Testis (tissue), 2 donors: ENCODE results near the gene EDAR.

Experiments used
- POLR2A ChIP-seq: fragments of 450-650 bp; IDR thresholded peaks from one replicate; pipeline ENCODE4 v1.6.1; 2017; ENCODE audit warnings: antibody characterized with exemption, mild to moderate bottlenecking, moderate library complexity
- TF ChIP-seq, protein P1 (sequence below), 3 experiments: fragments of 450-650 bp in 2 of 3; fragments of 200-600 bp in 1 of 3; sonication (generic) in 1 of 3; IDR thresholded peaks; one replicate each; pipeline ENCODE4 v1.5.1; 2016 to 2019; ENCODE audit warnings: antibody characterized with exemption in 3 of 3, mild to moderate bottlenecking in 2 of 3, moderate library complexity in 1 of 3

DNA sequence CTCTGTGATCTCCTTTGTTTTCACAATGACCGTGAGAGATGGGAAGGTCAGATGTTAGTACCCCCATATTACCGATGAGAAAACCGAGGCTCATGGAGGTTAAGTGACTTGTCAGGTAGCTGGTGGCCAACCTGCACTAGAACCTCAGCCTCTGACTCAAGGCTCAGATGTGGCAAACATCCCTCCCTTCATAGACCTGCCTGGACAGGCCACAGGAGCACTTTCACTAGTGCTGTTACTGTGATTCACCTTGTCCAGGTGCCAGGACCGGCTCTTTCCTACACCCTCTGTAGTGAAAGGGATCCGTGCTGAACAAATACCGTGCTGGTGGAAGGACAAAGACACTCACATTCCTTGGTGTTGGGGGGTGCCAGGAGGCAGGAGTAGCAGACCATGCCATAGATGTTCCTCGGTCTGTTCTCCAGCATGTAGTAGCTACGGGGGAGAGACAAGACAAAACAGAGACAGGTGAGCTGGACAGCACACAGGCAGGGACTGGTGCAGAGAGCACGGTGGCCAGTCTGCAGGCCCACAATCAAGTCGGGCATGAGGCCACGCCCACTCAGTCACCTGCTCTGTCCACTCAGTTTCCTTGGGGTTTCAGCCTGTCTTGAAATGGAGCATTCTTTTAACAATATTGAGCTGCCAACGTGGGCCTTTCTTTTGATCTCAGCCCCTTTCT lies 65.9 kb downstream of the EDAR start:
- TF ChIP-seq, protein P1, sequence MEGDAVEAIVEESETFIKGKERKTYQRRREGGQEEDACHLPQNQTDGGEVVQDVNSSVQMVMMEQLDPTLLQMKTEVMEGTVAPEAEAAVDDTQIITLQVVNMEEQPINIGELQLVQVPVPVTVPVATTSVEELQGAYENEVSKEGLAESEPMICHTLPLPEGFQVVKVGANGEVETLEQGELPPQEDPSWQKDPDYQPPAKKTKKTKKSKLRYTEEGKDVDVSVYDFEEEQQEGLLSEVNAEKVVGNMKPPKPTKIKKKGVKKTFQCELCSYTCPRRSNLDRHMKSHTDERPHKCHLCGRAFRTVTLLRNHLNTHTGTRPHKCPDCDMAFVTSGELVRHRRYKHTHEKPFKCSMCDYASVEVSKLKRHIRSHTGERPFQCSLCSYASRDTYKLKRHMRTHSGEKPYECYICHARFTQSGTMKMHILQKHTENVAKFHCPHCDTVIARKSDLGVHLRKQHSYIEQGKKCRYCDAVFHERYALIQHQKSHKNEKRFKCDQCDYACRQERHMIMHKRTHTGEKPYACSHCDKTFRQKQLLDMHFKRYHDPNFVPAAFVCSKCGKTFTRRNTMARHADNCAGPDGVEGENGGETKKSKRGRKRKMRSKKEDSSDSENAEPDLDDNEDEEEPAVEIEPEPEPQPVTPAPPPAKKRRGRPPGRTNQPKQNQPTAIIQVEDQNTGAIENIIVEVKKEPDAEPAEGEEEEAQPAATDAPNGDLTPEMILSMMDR (IDR thresholded peaks at IDR 0.05): no peak
- TF ChIP-seq POLR2A: no peak
